HK-2 (cell line): ENCODE data around the gene GLRX5.

ENCODE experiments used
- DNase-seq: peaks from one replicate; pipeline ENCODE4 v3.0.0-alpha.2; 2018; ENCODE audit not compliant: unreplicated experiment

Gene GLRX5

DNA sequence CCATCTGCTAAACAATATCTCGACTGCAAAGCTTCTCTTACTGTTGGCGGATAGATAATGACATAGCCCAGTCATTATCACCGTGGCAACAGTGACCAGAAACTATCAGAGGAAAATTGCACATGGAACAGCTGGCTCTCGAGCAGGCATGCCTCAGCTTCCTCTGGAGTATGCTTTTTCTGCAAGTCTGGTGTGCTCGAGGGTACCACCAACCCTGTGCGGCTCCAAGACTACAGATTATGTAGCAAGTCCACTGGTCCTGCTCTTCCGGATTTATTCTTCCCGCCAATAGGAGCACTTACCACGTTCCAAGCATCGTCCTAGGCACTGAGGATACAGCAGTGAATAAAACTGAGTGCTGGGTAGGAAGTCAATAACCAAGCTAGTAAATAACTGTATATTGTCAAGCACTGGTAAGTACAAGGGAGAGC is 1.4 kb upstream of the GLRX5 start:
- DNase-seq, result peak; percentile 20

DNA sequence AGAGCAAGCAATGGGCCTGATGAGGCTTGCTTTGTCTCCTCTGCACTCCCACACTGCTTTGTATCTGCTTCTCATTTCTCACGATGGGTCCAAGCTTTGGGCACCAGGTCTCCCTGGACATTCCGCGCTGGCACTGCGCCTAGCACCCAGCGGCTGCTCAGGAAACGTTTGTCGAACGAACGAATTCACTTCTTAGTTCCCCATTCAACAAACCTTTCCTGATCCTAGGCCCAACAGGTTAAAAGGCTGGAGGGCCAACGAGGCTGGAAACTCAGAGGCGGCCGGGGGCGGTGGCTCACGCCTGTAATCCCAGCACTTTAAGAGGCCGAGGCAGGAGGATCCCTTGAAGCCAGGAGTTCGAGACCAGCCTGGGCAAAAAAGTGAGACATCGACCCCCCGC is 1.0 kb upstream of the GLRX5 start:
- DNase-seq, result peak; percentile 36

DNA sequence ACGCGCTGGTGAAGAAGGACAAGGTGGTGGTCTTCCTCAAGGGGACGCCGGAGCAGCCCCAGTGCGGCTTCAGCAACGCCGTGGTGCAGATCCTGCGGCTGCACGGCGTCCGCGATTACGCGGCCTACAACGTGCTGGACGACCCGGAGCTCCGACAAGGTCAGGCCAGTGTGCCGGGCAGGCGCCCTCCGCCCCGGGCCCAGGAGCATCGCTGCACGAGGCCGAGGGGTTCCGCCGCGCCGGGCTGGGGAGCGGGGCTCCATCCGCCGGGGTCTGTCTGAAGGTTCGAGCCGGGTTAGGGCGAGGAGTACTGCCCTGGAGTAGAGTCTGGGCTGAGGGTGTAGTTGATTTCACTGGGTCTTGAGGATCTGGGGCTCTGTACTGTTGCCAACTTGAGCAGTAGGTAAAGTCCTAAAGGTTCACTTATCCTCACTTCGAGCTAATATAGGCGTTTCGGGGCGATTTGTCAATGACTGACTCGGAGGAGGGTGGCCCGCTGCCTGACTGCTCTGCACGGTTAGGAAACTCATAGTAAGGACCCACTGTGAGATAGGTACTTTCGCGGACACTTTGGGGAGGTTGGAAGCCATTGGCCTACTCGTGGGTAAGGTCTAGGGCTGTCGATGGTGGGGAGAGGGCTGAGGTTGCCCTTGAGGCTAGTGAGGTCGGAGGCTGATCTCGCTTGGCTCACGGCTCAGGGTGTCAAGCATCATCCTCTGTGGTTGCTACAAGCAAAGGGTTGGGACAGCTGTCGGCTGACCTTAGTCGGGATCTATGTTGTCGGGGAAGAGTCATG is 574 bp downstream of the GLRX5 start:
- DNase-seq, result peak; percentile 24

DNA sequence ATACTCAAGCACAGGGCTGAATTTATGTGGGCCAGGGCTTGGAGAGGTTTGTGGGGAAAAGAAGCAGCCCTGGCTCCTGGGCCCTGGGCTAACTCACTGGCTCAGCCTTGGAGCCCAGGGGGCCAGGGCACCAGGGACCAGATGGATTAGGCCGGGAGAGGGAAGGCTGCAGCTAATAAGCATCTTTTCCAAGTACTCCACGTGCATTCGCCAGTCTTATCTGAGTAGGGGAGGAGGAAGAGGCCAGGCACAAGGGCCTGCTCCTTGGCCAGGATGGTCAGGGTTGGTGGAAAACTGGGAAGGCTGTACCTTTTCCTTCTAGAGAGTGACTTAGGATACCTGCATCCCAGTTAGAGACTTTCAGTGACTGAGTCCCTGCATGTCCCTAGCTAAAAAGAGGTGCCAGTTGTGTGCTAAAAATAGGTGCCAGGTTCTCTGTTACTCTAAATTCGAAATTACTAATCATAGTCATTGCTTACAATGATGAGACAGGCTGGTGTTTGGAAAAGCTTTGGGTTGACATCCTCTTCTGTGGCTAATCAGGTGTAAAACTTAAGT is 1.3 kb downstream of the GLRX5 start:
- no peak for DNase-seq

DNA sequence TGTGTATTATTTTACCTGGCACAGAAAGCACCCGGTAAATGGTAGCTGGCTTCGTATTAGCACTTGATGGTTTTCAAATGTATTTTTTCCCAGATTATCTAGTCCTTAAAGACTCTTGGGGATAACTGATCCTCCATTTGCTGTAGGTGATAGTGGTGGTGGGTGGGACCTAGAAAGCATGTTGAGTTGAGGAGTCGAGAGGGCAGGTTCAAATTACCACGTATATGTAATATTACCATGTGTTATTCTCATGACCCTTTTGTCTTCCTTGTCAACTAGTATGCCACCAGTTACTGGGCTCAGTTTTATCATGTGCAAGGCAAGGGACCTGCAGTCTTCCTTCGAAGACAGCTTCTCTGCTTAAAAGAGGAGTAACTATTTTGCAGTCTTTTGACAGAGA is 1.8 kb downstream of the GLRX5 start:
- DNase-seq, result no peak

DNA sequence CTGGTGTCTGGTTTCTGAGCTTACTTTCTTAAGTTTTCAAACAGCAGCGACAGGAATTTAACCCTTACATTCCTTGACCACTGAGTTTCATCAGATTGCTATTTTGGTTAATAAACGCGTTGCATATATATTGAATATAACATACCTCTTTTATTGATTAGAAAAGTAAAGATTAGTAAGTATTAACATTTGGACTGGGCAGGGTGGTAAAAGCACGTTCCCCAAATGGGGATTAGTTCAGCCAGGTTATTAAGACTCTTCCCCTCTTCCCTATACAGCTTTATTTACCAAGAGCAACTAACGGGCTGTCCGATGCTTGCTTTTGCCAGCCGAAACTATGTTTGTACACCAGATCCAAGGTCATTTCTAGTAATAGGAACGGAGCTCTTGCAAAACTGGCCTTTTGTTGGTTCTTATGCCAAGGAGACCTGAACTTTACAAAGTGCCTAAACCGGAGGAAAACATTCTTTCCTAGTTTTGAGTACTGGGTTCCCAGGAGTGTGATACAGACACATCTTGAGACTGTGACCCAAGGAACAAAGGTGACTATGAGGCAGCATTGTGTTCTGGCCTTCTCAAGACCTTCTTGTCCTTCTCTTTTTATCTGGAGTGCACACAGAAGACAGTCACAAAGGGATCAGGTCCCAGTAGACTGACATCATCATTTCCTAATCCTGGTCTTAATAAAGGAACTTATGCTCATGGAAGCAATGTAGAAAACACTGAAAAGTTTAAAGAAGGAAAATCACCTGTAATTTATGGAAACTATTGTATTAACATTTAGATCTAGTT is 2.6 kb downstream of the GLRX5 start:
- DNase-seq, result no peak

DNA sequence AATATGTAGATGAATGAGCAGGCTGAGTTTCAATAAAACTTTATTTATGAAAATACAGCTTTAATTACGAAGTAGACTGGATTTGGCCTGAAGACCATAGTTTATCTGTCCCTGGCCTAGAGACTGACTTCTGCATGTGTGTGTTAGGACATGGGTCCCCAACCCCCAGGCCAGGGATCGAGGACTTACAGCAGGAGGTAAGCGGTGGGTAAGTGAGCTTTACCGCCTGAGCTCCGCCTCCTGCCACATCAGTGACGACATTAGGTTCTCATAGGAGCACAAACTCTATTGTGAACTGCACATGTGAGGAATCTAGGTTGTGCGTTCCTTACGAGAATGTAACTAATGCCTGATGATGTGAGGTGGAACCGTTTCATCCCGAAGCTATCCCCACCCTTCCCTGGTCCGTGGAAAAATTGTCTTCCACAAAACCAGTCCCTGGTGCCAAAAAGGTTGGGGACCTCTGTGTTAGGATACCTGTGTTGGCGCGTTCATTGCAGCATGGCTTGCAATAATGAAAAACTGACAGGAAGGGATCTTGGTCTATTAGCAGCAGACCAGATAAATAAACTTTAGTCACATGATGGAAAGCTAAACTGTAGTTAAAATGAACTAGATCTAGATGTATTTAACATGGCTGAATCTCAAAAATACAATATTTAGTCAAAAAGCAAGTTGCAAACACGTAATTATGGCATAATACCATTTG is 4.1 kb downstream of the GLRX5 start:
- DNase-seq, result no peak

DNA sequence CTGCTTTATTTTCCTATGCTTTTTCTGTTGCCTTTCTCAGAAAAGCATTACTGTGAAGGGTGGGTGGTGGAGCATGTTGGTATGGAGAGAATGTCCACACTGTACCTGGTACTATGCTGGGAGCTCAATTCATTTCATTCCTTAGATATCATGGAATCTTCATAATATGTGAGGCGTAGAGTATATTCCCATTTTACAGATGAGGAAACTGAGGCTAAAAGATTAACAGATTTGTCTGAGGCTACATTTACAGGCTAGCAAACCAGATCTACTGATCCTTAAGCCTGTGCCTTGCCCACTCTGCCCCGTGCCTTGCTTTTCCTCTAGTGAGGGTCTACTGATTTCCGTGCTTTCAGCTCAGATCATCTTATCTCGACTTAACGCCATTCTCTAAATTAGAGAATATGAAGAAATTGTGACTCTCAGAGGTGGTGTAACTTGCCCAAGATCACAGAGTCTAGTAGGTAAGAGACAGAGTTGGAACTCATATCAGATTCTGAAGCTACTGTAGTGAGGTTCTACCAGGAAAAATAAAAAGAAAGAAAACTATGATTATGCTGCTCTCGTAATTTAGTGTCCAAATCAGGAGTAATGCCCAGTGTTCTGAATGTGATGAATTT is 5.5 kb downstream of the GLRX5 start:
- DNase-seq, result no peak

DNA sequence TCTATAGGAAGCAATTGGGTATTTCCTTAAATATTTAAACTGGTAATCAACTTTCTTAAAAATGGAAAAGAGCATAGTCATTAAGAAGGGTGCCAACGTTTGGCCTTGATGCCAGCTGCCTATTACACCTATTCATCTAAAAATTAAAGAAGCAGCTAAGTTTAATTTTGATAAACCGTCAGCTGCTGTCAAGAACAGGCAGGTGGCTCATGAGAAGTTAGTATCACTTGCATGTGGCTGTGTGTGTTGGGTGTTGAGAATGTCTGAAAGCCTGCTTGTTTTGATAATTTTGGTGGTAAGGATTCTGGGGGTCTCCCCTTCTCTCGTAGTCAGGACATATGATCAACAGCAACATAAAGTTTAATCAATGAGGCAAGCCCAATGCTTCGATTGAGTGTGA is 6.5 kb downstream of the GLRX5 start:
- DNase-seq, result no peak

DNA sequence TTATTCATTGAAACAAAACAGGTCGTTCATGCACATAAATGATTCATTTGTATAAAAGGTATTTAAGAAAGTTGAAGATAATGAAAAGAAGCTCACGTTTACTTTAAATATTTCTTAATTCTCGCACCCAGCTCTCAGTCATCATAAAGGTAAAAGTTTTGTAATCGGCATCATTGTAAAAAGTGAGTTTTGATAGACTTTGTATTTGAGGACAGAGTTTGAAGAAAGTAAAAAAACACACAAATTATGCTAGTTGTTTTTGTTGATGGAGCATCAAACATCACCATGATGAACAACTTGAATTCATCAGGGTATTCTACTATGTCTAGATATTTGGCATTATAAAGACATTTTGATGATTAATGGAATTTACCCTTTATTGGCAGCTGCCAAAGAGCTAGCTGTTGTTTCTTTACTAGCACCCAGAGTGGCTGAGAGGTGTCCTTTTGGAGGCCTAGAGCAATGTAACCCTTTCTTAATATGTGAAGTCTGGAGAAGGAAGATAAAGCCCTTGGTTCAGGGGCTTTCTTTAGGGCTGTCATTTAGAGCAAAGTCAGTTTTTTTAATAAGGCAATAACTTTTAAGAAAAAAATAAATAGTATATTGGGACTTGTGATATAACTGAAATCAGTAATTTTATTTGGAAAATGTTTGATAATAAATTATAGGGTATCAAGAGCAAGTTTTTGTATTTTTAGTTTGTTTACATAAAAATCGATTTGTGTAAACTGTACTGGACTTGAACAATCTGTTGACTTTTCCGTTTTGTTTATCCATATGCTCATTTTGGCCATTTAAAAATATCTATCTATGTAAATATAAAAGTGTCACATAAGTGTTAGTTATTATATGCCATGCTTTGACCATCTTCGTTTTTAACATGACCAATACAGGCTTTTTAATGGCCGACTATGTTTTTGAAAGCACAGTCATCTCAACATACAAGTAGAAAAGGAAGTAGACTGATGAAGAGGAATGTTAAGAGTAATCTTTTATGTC is 7.4 kb downstream of the GLRX5 start:
- no peak for DNase-seq

DNA sequence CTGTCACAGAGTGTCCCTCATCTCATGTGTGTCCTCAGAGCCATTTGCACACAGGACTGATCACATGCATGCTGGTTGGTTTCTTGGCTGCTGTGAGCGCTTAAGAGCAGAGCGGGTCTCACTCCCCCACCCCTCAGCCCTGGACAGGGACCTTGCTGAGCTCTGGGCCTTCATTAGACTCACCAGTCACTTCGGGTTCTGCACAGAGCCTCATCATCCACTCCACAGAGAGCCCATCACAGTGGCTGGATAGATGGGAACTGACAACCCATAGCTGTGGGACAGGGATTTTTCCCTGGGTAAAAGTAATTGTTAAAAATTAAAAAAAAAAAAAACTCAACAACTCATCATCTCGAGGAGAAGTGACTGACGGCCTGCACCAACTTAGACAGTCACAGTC is 8.2 kb downstream of the GLRX5 start:
- DNase-seq, result no peak

DNA sequence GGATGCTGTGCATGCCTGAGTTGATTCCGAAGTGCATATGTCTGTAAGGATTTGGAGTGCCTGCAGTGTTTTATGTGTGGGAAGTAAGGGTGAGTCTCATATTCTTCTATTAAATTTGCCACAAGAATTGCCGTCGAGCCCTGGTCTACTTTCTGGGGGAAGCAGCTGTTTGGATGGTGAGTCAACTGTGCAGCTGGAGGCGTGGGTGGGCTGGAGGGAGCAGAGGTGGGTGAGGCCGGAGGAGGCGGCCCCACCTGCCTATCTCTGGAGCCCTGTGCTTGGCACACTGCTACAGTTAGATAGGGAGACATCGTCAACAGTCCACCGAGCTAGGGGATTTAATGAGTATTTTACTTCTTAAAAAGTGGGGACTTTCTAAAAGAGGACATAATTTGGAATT is 9.7 kb downstream of the GLRX5 start:
- DNase-seq, result no peak

DNA sequence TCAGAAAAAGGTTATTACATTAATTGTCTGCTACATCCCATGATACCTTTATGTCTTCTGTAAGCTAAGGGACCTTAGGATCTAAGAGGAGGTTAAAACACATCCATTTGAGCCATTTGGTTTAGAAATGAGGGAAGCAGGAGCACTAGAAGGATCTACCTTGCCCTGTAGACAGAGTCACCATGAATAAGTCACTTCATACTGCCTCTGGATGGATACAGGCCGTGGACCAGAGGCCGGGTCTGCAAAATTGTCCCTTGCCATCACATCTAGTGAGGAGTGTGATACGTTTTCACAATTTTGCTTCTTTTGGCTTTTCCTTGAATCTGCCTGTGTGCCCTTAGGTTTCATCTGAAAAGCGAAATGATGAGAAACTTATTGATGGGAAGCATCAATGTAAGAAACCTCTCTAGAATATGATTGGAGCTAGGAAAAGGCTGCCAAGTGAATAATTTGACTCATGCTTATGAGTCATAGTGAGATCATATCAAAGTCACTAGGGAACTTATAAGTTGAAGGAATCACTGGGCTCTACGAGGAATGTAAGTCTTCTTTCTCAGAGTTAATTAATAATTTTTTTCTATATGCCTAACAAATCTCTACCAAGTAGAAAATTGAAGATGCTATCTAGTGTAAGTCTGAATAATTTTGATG is 10.8 kb downstream of the GLRX5 start:
- DNase-seq, result no peak

DNA sequence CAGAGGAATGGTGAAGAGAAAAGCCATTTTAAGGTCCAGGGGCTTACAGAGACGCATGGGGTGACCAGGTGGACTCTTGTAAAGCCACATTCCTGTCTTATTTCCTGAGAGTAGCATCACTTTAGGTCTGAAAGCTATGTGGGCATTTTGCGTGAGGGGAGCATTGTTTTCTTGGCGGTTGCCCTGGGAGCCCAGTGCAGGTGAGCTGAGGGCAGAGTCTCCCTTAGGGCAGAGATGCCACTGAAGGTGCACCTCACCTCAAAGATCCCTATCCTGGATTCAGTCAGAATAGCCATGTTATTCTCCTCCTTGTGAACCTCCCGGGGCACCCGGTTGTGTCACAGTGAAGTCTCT is 12.4 kb downstream of the GLRX5 start:
- DNase-seq, result no peak

DNA sequence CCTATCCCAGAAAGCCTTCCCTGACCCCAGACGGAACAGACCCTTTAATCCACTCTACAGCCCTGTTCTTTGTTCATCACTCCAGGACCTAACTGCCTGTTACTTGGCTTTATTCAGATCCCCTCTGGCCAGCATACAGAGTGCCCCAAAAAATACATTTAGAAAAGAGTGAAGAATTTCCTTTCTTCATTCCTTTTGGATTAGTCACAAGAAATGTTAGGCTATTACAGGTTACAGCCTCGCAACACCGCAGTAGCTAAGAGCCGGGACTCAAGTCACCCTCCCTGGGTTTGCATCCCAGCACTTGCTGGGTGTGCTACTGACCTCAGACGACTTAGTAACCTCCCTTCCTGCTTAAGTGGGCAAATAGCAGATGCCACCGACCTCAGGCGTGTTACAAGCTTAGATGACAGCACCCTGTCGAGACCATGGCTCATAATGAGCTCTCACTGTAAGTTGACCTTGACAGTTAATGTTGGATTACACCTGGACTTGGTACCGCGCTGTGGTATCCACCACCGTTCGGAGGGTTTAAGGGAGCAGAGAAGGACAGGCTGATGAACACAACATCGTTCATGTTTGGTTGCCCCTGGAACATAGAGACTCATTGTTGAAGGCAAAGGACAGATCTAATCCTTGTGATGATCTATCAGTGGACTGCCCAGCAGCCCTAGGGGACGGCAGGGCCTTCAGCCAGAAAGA is 12.9 kb downstream of the GLRX5 start:
- DNase-seq, result peak; percentile 51

DNA sequence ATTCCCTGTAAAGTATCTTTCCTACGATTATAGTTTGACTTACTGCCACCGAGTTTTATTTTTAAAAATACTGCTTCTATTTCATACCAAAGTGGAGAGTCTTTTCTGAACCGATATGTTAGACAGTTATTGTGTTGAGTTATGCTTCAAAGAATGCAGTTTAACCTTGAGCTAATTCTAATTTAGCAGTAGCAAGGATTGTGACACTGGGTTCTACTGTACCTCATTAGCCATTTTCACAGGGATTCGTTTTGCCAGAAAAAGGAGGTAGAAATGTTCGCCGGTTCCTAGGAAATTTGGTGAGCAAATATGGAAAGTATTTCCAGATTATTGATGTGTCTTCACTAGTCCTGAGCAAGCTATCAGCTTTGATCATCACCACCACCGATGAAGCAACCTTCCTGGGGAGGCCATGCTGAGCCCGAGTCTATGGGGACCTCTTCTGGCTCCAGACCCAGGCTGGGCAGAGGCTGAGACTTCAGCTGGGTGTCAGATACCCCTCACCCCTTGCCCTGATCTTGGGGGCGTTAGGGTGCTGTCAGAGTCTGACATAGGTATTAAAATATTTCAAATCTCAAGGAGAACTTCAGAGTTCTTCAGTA is 13.6 kb downstream of the GLRX5 start:
- DNase-seq, result no peak

DNA sequence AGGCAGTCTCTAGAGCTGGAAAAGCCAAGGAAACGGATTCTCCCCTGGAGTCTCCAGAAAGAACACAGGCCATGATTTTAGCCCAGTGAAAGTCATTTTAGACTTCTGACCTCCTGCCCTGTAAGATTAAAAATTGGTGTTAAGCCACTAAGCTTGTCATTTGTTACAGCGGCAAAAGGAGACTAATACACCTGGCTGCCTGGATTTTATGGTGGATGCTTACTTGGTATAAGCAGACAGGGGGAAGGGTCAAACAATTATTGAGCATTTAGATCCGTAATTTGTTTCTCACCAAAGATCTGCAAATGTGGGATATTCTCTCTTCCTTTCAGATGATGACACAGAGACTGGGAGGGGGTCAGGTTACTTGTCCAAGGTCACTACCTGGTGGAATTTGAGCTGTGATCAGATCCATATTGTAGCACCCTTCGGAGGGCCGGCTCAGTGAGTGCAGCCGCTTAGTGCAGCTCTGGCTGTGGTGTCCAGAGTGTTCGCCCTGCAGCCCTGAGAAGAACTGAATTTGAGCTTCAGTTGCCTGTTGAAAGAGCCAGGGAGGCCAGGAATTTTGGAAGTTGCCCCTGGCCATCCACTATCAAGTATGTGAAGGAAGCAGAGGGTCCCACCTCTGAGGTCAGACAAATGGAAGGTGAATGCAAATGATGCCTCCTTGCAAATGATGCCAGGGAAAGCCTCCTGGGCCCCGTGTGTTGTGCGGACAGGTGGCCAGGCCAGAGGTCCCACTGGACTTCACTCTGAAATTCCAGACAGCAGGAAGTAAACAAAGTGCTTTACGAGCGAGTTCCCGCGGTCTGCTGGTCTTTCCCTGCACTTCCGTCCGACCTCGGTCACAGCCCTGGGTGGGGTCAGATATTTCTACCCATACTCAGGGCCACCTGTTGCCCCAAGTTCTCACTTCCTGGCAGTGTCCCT is 15.1 kb downstream of the GLRX5 start:
- no peak for DNase-seq

DNA sequence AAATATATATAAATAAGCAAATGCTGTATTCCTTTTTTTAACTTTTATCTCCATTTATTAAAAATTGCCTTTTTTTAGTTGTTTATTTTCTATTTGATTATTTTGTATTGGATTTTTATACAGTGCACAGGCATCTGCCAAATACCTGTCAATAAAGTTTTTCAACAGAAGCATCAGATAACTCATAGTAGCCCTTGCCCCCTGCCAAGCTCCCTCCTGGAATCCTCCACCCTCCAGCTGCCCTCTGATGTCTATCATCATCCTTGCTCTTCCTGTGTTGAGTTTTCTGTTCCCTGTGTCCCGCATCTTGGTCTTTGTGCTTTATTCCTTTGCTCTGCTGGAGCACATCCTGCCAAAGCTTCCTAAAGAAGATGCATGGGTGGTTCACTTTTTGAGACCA is 16.6 kb downstream of the GLRX5 start:
- DNase-seq, result no peak
